D721Med (cell line): ENCODE results near the gene ANKS1B.

Source experiments
- DNase-seq: peaks from one replicate; pipeline ENCODE4 v3.0.0; 2011; ENCODE audit warnings: low spot score; ENCODE audit not compliant: insufficient read length
- FAIRE-seq: peaks from 2 replicates; lab custom pipeline; 2011; peaks lifted over from hg19 to GRCh38; lab: Jason Lieb, UNC
- CTCF ChIP-seq: IDR thresholded peaks from 2 replicates; pipeline ENCODE4 v1.5.1; 2012; ENCODE audit warnings: mild to moderate bottlenecking, control low read depth; ENCODE audit not compliant: insufficient read depth; ENCODE audit errors: missing control alignments

Gene ANKS1B

GRCh38 chr12:99911081-99911480, 73.7 kb downstream of the ANKS1B start:
- DNase-seq: no peak
- no peak for TF ChIP-seq CTCF
- no peak for FAIRE-seq

GRCh38 chr12:99910342-99910741, 74.4 kb downstream of the ANKS1B start:
- FAIRE-seq (no peak), DNase-seq (no peak)
- TF ChIP-seq CTCF: no peak

- DNase-seq (no peak), FAIRE-seq (no peak)
- no peak for TF ChIP-seq CTCF
These were observed 77.8 kb downstream of the ANKS1B start for GRCh38 chr12:99906786-99907579.

GRCh38 chr12:99901181-99901580, 83.6 kb downstream of the ANKS1B start:
- FAIRE-seq: no peak
- TF ChIP-seq CTCF: no peak

GRCh38 chr12:99898645-99899044, 86.1 kb downstream of the ANKS1B start:
- DNase-seq (no peak), FAIRE-seq (no peak)
- TF ChIP-seq CTCF: no peak

More at GRCh38 chr12:99901181-99901580, 83.6 kb downstream of the ANKS1B start:
- no peak for DNase-seq

GRCh38 chr12:99879439-99879838, 105.3 kb downstream of the ANKS1B start:
- DNase-seq (no peak), FAIRE-seq (no peak)
- TF ChIP-seq CTCF: no peak

GRCh38 chr12:99875081-99875480, 109.7 kb downstream of the ANKS1B start:
- no peak for TF ChIP-seq CTCF
- FAIRE-seq: no peak

More at GRCh38 chr12:99875081-99875480, 109.7 kb downstream of the ANKS1B start:
- DNase-seq: no peak
